HG02798 (cell line): ENCODE data around the gene TYW1B.
"Not testable (repeated sequence)": the region's sequence is repeated elsewhere in the genome, so short reads cannot be mapped to it uniquely, and the experiment has no call there.

Experiments
- ATAC-seq: cut with Tn5 transposase; IDR thresholded peaks from one replicate; pipeline ENCODE4 v1.9.1; 2021; ENCODE audit warnings: mild to moderate bottlenecking; ENCODE audit not compliant: unreplicated experiment, poor library complexity

The TYW1B gene, protein sequence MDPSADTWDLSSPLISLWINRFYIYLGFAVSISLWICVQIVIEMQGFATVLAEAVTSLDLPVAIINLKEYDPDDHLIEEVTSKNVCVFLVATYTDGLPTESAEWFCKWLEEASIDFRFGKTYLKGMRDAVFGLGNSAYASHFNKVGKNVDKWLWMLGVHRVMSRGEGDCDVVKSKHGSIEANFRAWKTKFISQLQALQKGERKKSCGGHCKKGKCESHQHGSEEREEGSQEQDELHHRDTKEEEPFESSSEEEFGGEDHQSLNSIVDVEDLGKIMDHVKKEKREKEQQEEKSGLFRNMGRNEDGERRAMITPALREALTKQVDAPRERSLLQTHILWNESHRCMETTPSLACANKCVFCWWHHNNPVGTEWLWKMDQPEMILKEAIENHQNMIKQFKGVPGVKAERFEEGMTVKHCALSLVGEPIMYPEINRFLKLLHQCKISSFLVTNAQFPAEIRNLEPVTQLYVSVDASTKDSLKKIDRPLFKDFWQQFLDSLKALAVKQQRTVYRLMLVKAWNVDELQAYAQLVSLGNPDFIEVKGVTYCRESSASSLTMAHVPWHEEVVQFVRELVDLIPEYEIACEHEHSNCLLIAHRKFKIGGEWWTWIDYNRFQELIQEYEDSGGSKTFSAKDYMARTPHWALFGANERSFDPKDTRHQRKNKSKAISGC

DNA sequence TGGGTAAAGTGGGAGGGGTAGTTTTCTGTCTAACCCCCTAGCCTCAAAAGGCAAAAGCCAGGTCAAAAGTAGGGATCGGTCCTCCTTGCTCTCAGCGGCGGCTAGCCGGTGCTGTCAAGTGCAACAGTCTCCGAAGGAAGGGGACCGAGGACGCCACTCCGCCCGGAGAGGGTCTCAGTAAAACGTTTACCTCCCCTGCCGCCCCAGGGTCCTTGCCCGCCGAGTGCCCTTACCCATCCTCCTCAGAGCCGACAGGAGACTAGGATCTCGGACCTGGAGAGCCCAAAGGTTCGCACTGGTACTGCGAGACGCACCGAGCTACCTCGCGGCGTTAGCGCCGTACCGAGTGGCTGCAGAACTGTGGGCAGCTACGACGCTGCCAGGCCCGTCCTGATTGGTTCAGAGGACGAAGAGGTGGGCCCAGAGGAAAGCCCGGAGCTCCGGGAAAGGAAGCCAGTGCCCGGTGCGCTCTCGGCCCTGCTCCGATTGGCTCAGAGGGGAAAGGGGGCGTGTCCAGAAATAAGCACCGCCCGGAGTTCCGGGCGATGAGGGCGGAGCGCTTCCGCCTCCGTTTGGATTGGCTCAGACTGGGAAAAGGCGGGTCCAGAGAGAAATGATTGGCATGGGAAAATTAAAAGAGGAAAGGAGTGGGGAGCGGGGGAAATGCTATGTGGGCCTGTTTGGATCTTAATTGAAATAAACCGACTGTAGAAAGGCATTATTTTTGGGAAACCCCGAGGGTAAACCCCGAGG, at the start of gene TYW1B:
TYW1B (minus strand) TSS at position 362 of the 753 bp plus-strand sequence; CDS start at position 237, 125 bp downstream.
- ATAC-seq = peak; percentile 91

DNA sequence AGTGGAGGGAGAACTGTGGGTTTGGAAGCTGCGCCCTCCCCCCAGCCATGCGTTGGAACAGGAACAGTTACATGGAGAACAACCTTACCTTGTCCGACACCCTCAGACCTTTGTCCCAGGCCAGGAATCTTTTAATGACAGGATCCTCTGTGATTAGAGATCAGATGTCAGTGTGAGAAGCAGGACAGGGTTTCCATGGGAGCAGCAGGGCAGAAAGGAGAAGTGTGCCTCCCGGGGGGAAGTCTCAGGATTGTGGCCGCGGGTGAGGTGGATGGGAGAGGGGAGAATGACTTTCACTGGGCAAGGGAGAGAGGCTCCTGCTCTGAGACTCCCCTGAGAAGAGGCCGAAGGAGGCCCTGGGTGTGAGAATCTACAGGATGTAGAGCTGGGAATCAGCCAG, 39.6 kb upstream of the TYW1B start:
- ATAC-seq = not testable (repeated sequence)

DNA sequence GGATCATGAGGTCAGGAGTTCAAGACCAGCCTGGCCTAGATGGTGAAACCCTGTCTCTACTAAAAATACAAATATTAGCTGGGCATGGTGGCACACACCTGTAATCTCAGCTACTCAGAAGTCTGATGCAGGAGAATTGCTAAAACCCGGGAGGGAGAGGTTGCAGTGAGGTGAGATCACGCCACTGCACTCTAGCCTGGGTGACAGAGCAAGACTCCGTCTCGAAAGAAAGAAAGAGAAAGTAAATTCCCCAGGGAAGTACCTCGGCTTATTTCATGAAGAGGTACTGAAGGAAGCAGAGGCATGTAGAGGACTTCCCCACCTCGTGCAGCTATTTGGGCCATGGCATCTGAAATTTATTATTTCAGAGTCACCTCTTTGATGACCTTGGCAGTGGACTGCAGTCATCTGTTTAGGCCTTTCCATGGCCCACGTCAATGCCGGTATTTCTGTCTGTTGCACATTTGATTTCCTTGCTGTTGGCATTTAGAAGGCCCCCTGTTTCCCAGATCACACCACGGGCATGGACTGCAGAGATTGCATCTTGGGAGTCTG, 30.9 kb upstream of the TYW1B start:
- ATAC-seq = not testable (repeated sequence)

DNA sequence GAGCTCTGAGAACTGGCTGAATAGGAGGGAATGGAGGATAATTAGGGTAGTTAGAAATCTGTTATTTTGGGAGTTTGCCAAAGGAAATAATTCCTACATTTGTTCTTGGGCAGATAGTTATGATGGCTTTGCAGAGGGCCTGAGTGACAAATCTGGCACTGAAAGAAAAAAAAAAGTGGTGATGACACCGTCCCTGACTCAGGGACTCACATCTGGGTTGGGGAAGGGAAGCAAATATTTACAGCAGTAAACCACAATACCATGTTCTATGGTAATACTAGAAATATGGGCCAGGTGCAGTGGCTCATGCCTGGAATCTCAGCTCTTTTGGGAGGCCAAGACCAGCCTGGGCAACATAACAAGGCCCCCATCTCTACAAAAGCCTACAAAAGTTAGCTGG, 29.9 kb upstream of the TYW1B start:
- ATAC-seq = not testable (repeated sequence)

DNA sequence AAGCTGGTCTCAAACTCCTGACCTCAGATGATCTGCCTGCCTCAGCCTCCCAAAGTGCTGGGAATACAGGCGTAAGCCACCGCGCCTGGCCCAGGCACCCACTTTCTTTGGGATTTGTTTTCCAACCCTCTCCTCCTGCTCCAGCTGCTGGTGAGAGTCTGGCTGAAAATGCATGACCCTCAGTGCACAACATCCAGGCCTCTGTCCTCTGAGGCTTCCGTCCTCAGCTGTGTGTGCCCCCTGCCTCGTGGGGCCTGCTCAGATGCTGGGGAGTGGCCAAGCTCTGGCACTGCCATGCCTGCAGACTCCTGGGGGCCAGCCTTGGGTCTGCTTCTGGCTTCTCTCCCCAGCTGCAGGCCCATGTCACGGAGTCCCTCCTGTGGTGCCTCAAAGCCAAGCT, 27.3 kb upstream of the TYW1B start:
- ATAC-seq = not testable (repeated sequence)

DNA sequence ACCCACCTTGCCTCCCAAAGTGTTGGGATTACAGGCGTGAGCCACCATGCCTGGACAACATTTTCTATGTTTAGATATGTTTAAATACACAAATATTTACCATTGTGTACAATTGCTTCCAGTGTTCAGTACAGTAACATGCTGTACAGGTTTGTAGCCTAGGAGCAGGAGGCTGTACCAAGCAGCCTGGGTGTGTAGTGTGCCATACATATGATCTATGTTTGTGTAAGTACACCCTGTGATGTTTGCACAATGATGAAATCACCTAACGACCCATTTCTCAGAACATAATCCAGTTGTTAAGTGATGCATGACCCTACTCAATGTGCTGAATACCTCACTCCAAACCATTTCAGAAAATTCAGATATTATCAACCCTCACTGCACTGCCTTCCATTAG, 24.9 kb upstream of the TYW1B start:
- not testable (repeated sequence) for ATAC-seq

DNA sequence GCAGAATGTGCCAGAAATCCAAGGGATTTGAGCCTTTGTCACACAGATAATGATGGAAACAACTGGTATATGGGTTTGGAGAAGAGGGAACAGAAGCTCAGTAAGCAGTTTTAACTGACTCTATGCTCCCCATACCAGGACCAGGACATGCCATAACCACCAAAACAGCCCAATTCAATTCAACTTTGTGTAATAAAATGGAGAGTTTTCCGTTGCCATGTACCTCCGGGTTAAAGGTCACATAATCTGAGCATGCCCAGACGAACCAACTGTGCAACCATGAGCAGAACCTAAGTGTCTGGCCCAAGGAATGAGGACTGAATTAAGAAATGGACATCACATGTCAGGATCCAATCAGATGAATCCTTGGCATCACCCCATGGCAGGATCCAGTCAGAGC, 22.7 kb upstream of the TYW1B start:
- ATAC-seq = not testable (repeated sequence)

DNA sequence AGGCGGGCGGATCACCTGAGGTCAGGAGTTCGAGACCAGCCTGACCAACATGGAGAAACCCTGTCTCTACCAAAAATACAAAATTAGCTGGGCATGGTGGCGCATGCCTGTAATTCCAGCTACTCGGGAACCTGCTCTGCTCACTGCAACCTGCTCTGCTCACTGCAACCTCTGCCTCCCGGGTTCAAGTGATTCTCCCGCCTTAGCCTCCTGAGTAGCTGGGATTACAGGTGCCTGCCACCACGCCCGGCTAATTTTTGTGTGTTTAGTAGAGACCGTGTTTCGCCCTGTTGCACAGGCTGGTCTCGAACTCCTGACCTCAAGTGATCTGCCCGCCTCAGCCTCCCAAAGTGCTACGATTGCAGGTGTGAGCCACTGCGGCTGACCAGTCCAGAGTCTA, 16.1 kb upstream of the TYW1B start:
- not testable (repeated sequence) for ATAC-seq

DNA sequence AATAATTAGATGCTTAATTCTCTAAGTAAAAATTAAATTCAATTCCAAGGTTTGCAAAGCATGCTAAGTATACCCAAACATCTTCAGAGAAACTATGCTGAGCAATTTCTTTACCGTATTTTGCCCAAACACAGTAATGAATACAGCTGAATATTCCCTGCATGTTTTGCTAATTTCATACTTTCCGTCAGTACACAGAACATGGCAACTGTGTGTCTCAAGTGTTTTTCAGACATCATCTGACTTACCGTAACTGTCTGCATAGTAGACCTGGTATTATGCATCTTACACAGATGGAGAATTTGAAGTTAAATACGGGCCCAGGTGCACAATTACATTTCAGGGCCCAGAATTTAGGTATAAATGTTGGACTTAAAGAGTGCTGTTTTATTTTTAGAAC, 15.2 kb upstream of the TYW1B start:
- ATAC-seq = not testable (repeated sequence)

DNA sequence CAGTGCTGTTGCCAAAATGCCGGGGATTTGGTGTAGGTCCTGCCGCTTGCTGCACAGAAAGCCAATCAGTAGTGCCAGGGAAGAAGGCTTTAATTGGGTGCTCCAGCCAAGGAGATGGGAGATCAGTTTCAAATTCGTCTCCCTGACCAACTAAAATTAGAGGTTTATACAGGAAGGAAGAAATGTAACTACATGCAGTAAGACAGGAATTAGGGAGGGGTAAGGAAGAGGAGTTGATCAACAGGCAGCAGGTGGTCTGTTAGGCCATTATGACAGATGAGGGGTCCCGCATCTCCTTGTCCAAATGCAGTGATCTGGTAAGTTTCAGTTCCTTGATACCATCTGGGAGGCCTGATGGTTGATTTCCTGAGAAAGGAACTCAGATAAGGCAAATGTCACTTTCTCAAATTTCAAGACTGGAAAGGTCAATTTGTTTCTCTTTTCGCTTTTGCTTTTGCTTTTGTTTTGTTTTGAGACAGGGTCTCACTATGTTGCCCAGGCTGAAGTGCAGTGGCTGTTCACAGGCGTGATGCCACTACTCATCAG, 13.0 kb upstream of the TYW1B start:
- ATAC-seq = not testable (repeated sequence)

DNA sequence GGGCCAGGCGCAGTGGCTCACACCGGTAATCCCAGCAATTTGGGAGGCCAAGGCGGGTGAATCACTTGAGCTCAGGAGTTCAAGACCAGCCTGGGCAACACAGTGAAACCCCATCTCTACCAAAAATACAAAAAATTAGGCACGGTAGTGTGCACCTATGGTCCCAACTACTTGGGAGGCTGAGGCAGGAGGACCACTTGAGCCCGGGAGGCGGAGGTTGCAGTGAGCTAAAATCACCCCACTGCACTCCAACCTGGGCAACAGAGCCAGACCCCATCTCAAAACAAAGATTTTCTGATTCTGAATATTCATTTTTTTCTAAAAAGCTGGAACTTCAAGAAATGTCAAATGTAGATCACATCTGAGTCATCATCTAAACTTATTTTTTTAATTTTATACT, 10.3 kb upstream of the TYW1B start:
- not testable (repeated sequence) for ATAC-seq

DNA sequence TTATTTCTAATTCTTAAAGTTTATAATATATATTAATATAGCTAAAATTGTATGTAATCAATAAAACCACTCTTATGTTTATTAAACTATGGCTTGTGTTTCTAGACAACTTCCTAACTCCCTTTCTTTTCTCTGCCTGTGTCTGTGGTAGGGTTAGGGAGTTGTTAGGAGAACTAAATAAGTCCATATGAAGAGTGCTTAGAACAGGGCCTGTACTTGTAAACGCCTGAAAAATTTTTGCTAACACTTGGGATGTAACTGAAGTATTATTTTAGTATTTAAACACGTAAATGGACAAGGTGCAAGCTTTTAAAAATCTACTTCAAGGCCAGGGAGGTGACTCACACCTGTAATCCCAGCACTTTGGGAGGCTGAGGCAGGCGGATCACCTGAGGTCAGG, 9.3 kb upstream of the TYW1B start:
- not testable (repeated sequence) for ATAC-seq

DNA sequence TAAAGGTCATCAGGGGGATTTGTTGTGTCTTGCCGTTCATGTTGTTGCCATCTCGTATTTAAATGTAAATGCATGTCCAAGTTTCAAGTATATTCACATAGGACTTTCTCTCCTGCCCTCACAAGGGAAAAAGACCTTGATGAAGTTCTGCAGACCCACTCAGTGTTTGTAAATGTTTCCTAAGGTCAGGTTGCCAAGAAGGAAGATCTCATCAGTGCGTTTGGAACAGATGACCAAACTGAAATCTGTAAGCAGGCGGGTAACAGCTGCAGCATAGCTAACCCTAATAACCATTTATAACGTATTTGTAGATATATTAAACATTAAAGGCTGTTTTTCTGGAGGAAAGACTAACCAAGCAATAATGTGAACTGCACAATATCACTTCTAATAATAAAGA, 2.6 kb upstream of the TYW1B start:
- ATAC-seq = not testable (repeated sequence)

DNA sequence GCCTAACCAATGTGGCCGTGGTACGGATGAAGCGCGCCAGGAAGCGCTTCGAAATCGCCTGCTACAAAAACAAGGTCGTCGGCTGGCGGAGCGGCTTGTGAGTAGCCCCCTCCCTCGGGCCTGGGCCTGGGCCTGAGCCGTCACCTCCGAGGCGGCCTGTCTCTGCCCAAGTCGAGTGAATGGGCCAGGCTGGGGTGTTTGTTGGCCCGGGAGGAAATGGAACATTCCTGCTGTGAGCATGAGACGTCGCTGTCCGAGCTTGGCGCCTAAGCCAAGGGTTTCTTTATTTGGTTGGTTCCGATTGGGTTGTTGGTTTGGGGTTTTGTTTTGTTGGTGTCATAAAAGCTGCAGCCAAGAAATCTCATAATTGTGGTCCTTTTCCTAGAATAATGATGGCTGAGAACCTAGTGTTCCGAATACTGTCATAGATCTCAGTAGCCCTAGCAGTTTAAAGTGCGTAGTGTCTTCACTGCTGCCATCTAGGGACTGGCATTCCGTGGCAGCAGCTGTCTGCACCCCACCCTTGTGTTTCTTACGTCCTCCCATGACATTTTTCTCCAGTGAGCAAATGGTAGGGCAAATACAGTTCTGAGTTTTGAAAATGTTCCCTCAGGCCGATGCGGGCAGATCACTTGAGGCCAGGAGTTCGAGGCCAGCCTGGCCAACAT, 1.8 kb upstream of the TYW1B start:
- peak; percentile 20 for ATAC-seq

DNA sequence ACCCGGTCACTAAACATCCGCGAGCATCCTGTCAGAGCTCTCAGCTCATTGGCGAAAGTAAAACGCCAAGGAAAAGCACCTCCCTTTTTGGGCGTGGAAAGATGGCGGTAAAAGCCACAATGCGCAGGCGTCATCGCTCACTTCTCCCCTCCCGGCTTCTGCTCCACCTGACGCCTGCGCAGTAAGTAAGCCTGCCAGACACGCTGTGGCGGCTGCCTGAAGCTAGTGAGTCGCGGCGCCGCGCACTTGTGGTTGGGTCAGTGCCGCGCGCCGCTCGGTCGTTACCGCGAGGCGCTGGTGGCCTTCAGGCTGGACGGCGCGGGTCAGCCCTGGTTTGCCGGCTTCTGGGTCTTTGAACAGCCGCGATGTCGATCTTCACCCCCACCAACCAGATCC, 1.3 kb upstream of the TYW1B start:
- ATAC-seq = peak; percentile 61

DNA sequence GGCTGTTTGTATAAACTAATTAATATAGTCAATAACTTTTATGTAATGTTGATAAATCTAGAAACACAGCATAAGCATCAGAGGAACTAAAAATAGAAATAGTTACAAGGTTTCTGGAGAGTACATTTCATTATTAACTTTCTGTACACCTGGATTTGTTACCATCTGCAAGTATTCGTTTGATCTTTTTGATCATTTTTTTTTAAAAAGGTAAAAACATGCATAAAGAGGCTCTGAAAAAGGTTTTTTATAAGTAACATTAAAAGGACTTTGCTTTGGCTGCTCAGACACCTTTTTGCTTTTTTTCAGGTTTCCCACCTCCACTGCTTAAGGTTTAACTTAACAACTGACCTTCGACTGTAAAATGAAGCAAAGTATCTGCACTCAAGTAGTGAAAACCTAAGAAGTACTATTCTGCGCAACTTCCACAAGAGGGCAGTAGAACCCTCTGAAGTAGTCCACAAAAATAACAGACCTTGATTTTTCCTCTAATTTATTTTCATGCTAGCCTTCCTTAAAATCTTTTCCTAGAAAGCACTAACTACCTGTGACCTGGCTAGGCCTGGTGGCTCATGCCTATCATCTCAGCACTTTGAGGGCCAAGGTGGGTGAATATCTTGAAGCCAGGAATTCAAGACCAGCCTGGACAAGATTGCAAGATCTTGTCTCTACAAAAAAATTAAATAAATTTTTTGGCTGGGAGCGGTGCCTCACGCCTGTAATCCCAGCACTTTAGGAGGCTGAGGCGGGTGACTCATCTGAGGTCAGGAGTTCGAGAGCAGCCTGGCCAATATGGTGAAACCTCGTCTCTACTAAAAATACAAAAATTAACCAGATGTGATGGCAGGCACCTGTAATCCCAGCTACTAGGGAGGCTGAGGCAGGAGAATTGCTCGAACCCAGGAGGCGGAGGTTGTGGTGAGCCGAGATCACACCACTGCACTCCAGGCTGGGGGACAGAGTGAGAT, 4.0 kb downstream of the TYW1B start:
- not testable (repeated sequence) for ATAC-seq

DNA sequence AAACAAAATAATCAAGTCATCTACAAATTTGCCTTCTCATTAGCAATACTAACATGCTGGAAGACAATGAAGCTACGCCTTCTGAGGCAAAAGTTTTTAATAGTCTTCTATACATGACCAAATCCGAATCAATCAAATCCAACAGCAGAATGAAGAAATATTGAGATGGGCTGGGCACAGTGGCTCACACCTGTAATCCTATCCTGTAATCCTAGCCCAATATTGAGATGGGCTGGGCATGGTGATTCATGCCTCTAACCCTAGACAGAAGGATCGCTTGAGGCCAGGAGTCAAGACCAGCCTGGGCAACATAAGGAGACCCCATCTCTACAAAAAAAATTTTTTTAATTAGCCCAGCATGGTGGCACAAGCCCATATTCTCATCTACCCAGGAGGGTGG, 5.5 kb downstream of the TYW1B start:
- not testable (repeated sequence) for ATAC-seq

DNA sequence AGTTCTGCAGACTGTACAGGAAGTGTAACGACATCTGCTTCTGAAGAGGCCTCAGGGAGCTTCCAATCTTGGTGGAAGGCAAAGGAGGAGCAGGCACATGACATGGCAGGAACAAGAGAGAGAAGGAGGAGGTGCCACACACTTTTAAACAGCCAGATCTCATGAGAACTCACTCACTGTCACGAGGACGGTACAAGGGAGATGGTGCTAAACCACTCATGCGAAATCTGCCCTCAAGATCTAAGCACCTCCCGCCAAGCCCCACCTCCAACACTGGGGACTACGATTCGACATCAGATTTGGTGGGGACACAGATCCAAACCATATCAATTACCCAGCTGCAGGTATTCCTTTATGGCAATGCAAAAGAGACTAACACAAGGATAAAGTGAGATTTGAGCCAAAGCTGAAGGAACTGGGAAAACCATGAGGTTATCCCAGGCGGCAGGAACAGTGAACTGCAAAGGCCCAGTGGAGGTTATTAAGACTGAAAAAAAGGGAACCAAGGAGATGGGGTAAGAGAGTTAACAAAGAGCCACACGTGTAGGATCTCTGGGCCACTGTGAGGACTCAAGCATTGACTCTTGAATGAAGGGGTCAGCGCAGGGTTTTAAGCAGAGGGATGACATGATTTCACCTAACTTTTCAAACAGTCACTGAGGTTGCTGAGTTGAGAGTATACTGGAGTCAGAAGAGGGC, 9.2 kb downstream of the TYW1B start:
- not testable (repeated sequence) for ATAC-seq
